K562 treated with DMSO at 1 percent for 12 hours (cell line): ENCODE data around the gene GFAP. TPM values are rescaled to one million over a fixed set of nuclear protein-coding genes. Genes with fewer than 3 reads are reported as not detected.

ENCODE experiments used
- total RNA-seq: library from RNA; unstranded; fragments of 300-600 nt; gene quantifications from 2 replicates; pipeline ENCODE4 v1.2.3, GENCODE V29; 2022; ENCODE audit not compliant: insufficient read depth

GFAP gene
- 2.4 and 3.9 TPM in 2 replicates for total RNA-seq

DNA sequence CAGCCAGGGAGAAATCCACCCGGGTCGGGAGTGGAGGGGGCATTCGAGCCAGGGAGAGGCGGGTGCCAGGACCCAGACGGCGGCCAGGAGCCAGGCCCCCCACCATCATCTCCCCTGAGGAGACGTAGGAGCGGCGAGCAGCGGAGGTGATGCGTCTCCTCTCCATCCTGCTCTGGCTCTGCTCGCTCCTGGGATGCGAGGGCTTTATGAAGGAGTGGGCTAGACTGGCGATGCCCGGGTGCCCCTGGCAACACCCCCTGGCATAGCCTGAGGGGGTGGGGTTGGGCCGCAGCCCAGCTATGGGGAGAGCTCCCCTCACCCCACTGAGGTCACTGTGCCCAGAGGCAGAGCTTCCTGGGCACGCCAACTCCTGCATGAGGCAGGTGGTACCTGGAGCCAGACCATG, at the start of gene GFAP:
GFAP (minus strand) TSS at position 180 of the 406 bp plus-strand sequence; CDS start at position 166, 14 bp downstream.

DNA sequence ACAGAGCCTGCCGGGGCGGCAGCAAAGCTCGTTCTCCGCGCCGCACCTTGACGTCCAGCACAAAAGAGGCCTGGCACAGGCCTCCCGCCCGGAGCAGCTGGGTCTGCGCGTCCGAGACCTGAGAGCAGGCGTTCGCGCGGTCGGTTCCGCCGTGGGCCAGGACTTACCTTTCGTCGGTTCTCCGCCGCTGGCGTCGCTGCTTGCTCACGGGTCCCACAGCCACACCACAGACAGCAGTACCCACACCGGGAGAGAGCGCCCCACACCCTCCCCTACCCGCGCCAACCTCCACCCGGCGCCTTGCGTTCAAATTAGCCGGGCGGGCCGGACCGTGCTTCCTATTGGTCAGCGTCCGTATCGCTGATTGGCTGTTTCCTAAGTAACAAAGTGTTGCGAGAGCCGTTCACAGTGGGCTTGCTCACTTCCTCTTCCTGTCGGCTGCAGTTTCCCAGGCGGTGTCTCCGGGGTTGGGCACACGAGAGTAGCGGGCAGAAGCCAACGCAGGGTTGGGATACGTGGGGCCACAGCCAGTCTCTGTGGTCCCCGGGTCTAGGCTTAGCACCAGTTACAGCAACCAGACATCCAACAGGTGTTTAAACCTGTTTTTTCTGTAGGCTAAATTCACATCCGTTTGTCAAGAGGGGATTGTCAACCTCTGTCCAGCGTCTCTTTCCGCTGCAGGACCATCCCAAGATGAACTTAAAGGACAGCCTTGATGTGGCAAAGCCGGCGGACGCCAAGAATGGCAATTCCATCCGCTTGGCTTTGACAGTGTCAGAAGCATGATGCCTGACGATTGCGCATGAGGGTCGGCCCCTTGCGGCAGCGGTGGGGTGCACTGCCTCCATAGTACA, 32.4 kb upstream of the GFAP start, which contains the start of gene KIF18B:
KIF18B (minus strand) TSS at position 313 of the 854 bp plus-strand sequence. CDS start 11,429 bp downstream, outside the sequence.

DNA sequence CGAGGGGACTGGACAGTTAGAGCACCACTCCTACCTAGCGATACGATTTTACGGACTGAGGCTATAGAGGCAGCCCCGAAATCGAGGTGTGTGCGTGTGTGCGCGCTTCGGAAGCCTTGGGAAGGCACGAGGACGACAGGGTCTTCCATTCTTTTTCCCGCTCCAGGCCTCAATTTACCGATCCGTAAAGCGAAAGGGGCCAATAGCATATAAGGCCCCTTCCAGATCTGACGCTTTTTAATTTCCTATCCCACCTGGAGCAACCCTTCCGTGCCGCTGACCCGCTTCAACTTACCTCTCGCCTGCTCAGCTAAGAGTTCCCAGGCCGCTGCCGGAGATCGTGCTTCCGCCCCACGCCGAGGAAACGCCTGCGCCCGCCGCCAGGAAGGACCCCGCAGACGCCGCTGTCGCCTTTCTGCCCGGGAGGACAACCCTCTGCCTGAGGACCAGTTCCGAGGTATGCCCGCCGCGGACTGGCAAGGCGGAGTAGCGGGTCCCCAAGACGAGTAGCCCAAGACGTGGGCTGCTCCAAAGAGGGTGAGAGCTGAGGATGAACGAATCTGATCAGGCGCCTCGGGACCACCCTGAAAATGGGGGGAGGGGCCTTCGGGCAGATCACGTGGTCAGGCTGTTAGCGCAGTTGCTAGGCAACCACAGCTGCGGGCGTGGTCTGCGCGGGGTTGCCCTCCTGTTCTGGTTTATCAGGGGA, 16.1 kb downstream of the GFAP start, which contains the start of gene EFTUD2:
EFTUD2 (minus strand) TSS at position 372 of the 709 bp plus-strand sequence. CDS start 4,924 bp downstream, outside the sequence.

Other genes starting within 250 kb of the GFAP start
- 10.7 and 20.9 TPM in 2 replicates for gene CCDC43, start 225.7 kb downstream of the GFAP start, total RNA-seq
- 10.1 and 25.6 TPM in 2 replicates for gene DBF4B, start 206.8 kb downstream of the GFAP start, total RNA-seq
- gene ADAM11, start 156.5 kb downstream of the GFAP start, total RNA-seq, result 1.5 TPM in 1 of 2 replicates, not detected in the other
- 0.36 TPM in 1 of 2 replicates, not detected in the other for gene GJC1, start 85.2 kb downstream of the GFAP start, total RNA-seq
- gene HIGD1B, start 67.6 kb downstream of the GFAP start, total RNA-seq, result not detected in 2 replicates
- 54.1 and 93.8 TPM in 2 replicates for gene EFTUD2, start 16.1 kb downstream of the GFAP start, total RNA-seq
- gene KIF18B, start 32.3 kb upstream of the GFAP start, total RNA-seq, result 9.7 and 24.0 TPM in 2 replicates
- 1.3 and 1.7 TPM in 2 replicates for gene C1QL1, start 52.8 kb upstream of the GFAP start, total RNA-seq
- gene DCAKD, start 136.1 kb upstream of the GFAP start, total RNA-seq, result 34.3 and 53.4 TPM in 2 replicates
- gene NMT1, start 145.8 kb upstream of the GFAP start, total RNA-seq, result 101 and 125 TPM in 2 replicates
- gene PLCD3, start 217.0 kb upstream of the GFAP start, total RNA-seq, result 9.7 and 13.1 TPM in 2 replicates
- gene ACBD4, start 220.2 kb upstream of the GFAP start, total RNA-seq, result 8.4 and 17.7 TPM in 2 replicates
- 21.7 and 39.1 TPM in 2 replicates for gene HEXIM1, start 233.0 kb upstream of the GFAP start, total RNA-seq
- 7.4 and 7.9 TPM in 2 replicates for gene HEXIM2, start 246.4 kb upstream of the GFAP start, total RNA-seq